Ishikawa (cell line): Measurements from ENCODE around the gene CD3E.

Source experiments
- CEBPB ChIP-seq: IDR thresholded peaks from 2 replicates; pipeline ENCODE4 v1.6.1; 2012
- CREB1 ChIP-seq: IDR thresholded peaks from 2 replicates; pipeline ENCODE4 v1.6.1; 2012; ENCODE audit warnings: low read depth
- EGR1 ChIP-seq: IDR thresholded peaks from 2 replicates; pipeline ENCODE4 v1.6.1; 2012
- EP300 ChIP-seq: IDR thresholded peaks from 2 replicates; pipeline ENCODE4 v1.6.1; 2012; ENCODE audit warnings: borderline replicate concordance
- FOXM1 ChIP-seq: IDR thresholded peaks from 2 replicates; pipeline ENCODE4 v1.6.1; 2012; ENCODE audit warnings: low read depth, borderline replicate concordance
- MAX ChIP-seq: IDR thresholded peaks from 2 replicates; pipeline ENCODE4 v1.6.1; 2012
- NFIC ChIP-seq: IDR thresholded peaks from 2 replicates; pipeline ENCODE4 v1.6.1; 2012
- RAD21 ChIP-seq: IDR thresholded peaks from 2 replicates; pipeline ENCODE4 v1.6.1; 2012; ENCODE audit warnings: low read depth
- REST ChIP-seq: IDR thresholded peaks from 2 replicates; pipeline ENCODE4 v1.6.1; 2012; ENCODE audit warnings: low read depth, mild to moderate bottlenecking
- TAF1 ChIP-seq: IDR thresholded peaks from 2 replicates; pipeline ENCODE4 v1.6.1; 2012; ENCODE audit warnings: low read depth, mild to moderate bottlenecking
- TCF12 ChIP-seq: IDR thresholded peaks from 2 replicates; pipeline ENCODE4 v1.6.1; 2012; ENCODE audit warnings: low read depth
- TEAD4 ChIP-seq: IDR thresholded peaks from 2 replicates; pipeline ENCODE4 v1.6.1; 2012
- USF1 ChIP-seq: IDR thresholded peaks from 2 replicates; pipeline ENCODE4 v1.6.1; 2012
- YY1 ChIP-seq: IDR thresholded peaks from 2 replicates; pipeline ENCODE4 v1.6.1; 2012; ENCODE audit warnings: low read depth
- ZBTB7A ChIP-seq: IDR thresholded peaks from 2 replicates; pipeline ENCODE4 v1.6.1; 2012; ENCODE audit warnings: low read depth

The CD3E gene

GRCh38 chr11:118264569-118265465 is 39.7 kb upstream of the CD3E start:
- TF ChIP-seq EP300 = no peak
- TF ChIP-seq RAD21 = no peak
- TF ChIP-seq MAX = no peak
- TF ChIP-seq CREB1 = no peak
- no peak for TF ChIP-seq REST
- no peak for TF ChIP-seq TEAD4
- TF ChIP-seq CEBPB = no peak
- no peak for TF ChIP-seq NFIC
- no peak for TF ChIP-seq TCF12
- no peak for TF ChIP-seq ZBTB7A
- no peak for TF ChIP-seq YY1
- TF ChIP-seq EGR1 = no peak
- TF ChIP-seq TAF1 = no peak
- TF ChIP-seq USF1 = no peak

- no peak for TF ChIP-seq EP300
- peak; percentile 43 for TF ChIP-seq NFIC
Measured at GRCh38 chr11:118265954-118266353, 38.6 kb upstream of the CD3E start.

- TF ChIP-seq USF1 (no peak), EGR1 (no peak), RAD21 (no peak), CREB1 (no peak), REST (no peak), TCF12 (no peak), EP300 (no peak), TEAD4 (no peak), MAX (no peak), CEBPB (no peak), ZBTB7A (no peak), FOXM1 (no peak), TAF1 (no peak), NFIC (no peak), YY1 (no peak)
Measured at GRCh38 chr11:118267486-118267885, 37.0 kb upstream of the CD3E start.

- TF ChIP-seq ZBTB7A (no peak), TAF1 (no peak), EP300 (no peak), NFIC (no peak)
Measured at GRCh38 chr11:118272001-118272400, 32.5 kb upstream of the CD3E start.

- no peak for TF ChIP-seq REST
Measured at GRCh38 chr11:118274186-118274585, 30.3 kb upstream of the CD3E start.
